ENCODE data around the gene GALNT1.

GALNT1 gene

GRCh38 chr18:35618289-35618688, 36.7 kb downstream of the GALNT1 start:
- DNase-seq (ENCODE audit: low read depth in 2 of 2): no peak

- no peak for DNase-seq (ENCODE audit: low read depth in 2 of 2)
Observed at GRCh38 chr18:35618696-35619095, 37.2 kb downstream of the GALNT1 start.

- no peak for DNase-seq (ENCODE audit: low read depth in 2 of 2)
Observed at GRCh38 chr18:35619464-35619863, 37.9 kb downstream of the GALNT1 start.

GRCh38 chr18:35619941-35620340, 38.4 kb downstream of the GALNT1 start:
- DNase-seq (ENCODE audit: low read depth in 2 of 2): no peak

GRCh38 chr18:35620765-35621164, 39.2 kb downstream of the GALNT1 start:
- no peak for DNase-seq (ENCODE audit: low read depth in 2 of 2)

- no peak for DNase-seq (ENCODE audit: low read depth in 2 of 2)
Observed at GRCh38 chr18:35623255-35623654, 41.7 kb downstream of the GALNT1 start.

GRCh38 chr18:35624146-35624545, 42.6 kb downstream of the GALNT1 start:
- no peak for DNase-seq (ENCODE audit: low read depth in 2 of 2)

- no peak for DNase-seq (ENCODE audit: low read depth in 2 of 2)
Observed at GRCh38 chr18:35625232-35625631, 43.7 kb downstream of the GALNT1 start.

- no peak for DNase-seq (ENCODE audit: low read depth in 2 of 2)
Observed at GRCh38 chr18:35633761-35634160, 52.2 kb downstream of the GALNT1 start.

- DNase-seq (ENCODE audit: low read depth in 2 of 2): no peak
Observed at GRCh38 chr18:35634323-35634722, 52.8 kb downstream of the GALNT1 start.

GRCh38 chr18:35635170-35635569, 53.6 kb downstream of the GALNT1 start:
- DNase-seq (ENCODE audit: low read depth in 2 of 2): no peak

GRCh38 chr18:35637227-35637626, 55.7 kb downstream of the GALNT1 start:
- DNase-seq (ENCODE audit: low read depth in 2 of 2): no peak

GRCh38 chr18:35639296-35639695, 57.8 kb downstream of the GALNT1 start:
- DNase-seq (ENCODE audit: low read depth in 2 of 2): no peak

- DNase-seq (ENCODE audit: low read depth in 2 of 2): no peak
Observed at GRCh38 chr18:35641467-35641866, 59.9 kb downstream of the GALNT1 start.

- no peak for DNase-seq (ENCODE audit: low read depth in 2 of 2)
Observed at GRCh38 chr18:35641916-35642315, 60.4 kb downstream of the GALNT1 start.

- DNase-seq (ENCODE audit: low read depth in 2 of 2): no peak
Observed at GRCh38 chr18:35642802-35643201, 61.3 kb downstream of the GALNT1 start.

- DNase-seq (ENCODE audit: low read depth in 2 of 2): no peak
Observed at GRCh38 chr18:35646449-35646848, 64.9 kb downstream of the GALNT1 start.

GRCh38 chr18:35653392-35654135, 72.0 kb downstream of the GALNT1 start:
- DNase-seq (ENCODE audit: low read depth in 2 of 2): no peak

GRCh38 chr18:35658112-35658511, 76.6 kb downstream of the GALNT1 start:
- no peak for DNase-seq (ENCODE audit: low read depth in 2 of 2)

GRCh38 chr18:35661483-35662146, 80.1 kb downstream of the GALNT1 start:
- DNase-seq (ENCODE audit: low read depth in 2 of 2): no peak

GRCh38 chr18:35662293-35663062, 80.9 kb downstream of the GALNT1 start:
- no peak for DNase-seq (ENCODE audit: low read depth in 2 of 2)

- DNase-seq (ENCODE audit: low read depth in 2 of 2): no peak
Observed at GRCh38 chr18:35671966-35672603, 90.5 kb downstream of the GALNT1 start.
